HTERT RPE-1 (cell line): Measurements from ENCODE around the gene NUP214.

Source experiments
- in situ Hi-C: fragments of 300-500 bp; cut with MboI; formaldehyde crosslinking; loops from 4 replicates; pipeline ENCODE4 v1.14.3; 2020; ENCODE audit warnings: low sequenced_read_pairs

Gene NUP214

GRCh38 chr9:131274674-131275331, 149.4 kb downstream of the NUP214 start:
- in situ Hi-C loops = no loop called here

- in situ Hi-C loops = no loop called here
These were observed 150.1 kb downstream of the NUP214 start for GRCh38 chr9:131275332-131276093.

GRCh38 chr9:131276094-131276888, 150.9 kb downstream of the NUP214 start, which contains the start of gene FAM78A:
Gene FAM78A, minus strand, starts transcription at chr9:131276510. Its CDS starts 331 bp downstream, at chr9:131276179.
- in situ Hi-C loops = no loop called here

- in situ Hi-C loops = no loop called here
These were observed 151.5 kb downstream of the NUP214 start for GRCh38 chr9:131276891-131277286.

GRCh38 chr9:131277287-131277909, 152.0 kb downstream of the NUP214 start:
- in situ Hi-C loops = no loop called here

- in situ Hi-C loops = no loop called here
These were observed 152.7 kb downstream of the NUP214 start for GRCh38 chr9:131277910-131278701.

GRCh38 chr9:131278702-131279111, 153.3 kb downstream of the NUP214 start:
- in situ Hi-C loops = no loop called here

- in situ Hi-C loops = no loop called here
These were observed 153.9 kb downstream of the NUP214 start for GRCh38 chr9:131279196-131279862.

GRCh38 chr9:131279863-131280570, 154.6 kb downstream of the NUP214 start:
- in situ Hi-C loops = no loop called here

GRCh38 chr9:131280660-131281059, 155.3 kb downstream of the NUP214 start:
- in situ Hi-C loops = no loop called here

GRCh38 chr9:131281119-131281965, 156.0 kb downstream of the NUP214 start:
- in situ Hi-C loops = no loop called here

GRCh38 chr9:131282175-131282574, 156.8 kb downstream of the NUP214 start:
- in situ Hi-C loops = no loop called here

GRCh38 chr9:131282688-131283422, 157.5 kb downstream of the NUP214 start:
- in situ Hi-C loops = no loop called here
